MG63 (cell line): ENCODE data around the gene SGPL1. TPM values are rescaled to one million over a fixed set of nuclear protein-coding genes. Genes with fewer than 3 reads are reported as not detected.
A peak's percentile ranks its signal among the peaks of the same experiment; 100 is the strongest.

Experiments
- DNase-seq: peaks from one replicate; pipeline ENCODE4 v3.0.0-alpha.2; 2020
- H3K27me3 ChIP-seq: fragments of 250-450 bp; sonication (Bioruptor Pico); 2 replicates; pipeline ENCODE4 v1.5.1; 2020; ENCODE audit warnings: mild to moderate bottlenecking, moderate library complexity
- H3K36me3 ChIP-seq: fragments of 250-450 bp; sonication (Bioruptor Pico); 2 replicates; pipeline ENCODE4 v1.5.1; 2020; ENCODE audit warnings: mild to moderate bottlenecking, moderate library complexity
- H3K4me3 ChIP-seq: fragments of 250-450 bp; sonication (Bioruptor Pico); 2 replicates; pipeline ENCODE4 v1.5.1; 2020; ENCODE audit warnings: mild to moderate bottlenecking, moderate library complexity
- H3K9me3 ChIP-seq: fragments of 250-450 bp; sonication (Bioruptor Pico); 2 replicates; pipeline ENCODE4 v1.5.1; 2020; ENCODE audit warnings: mild to moderate bottlenecking, moderate library complexity
- total RNA-seq: library from RNA; depleted of rRNA; stranded (reverse); fragments of >200 nt; shearing (Covaris generic); gene quantifications from 2 replicates; pipeline ENCODE4 v1.2.3, GENCODE V29; 2014; ENCODE audit warnings: low replicate concordance

The SGPL1 gene
- total RNA-seq, 1 experiment from 2014 or later, result 19.3 TPM

DNA sequence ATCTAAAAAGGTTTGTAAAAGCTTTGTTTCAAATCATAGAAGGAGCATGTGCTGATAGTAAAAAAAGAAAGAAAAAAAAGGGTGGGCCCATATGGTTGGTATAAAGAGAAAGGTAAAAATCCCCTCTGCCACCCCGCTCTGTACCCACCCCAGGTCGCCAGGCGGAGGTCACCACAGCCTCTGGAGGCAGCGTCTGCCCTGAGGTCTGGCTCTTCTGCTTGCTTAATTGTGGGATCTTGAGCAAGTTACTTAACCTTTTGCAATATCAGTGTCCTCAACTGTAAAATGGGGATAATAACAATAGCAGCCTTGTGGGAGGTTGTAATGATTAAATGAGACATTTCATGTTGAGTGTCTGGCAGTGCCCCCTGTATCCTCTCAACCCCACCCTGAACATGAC lies 83.3 kb downstream of the SGPL1 start:
- Histone ChIP-seq H3K4me3 (no peak overlapping the region), H3K36me3 (no peaks in the 10 kb centered on the region), H3K9me3 (no peaks in the 10 kb centered on the region), H3K27me3 (no peaks in the 10 kb centered on the region)
- DNase-seq, result no peak

GRCh38 chr10:70901276-70901878 lies 85.6 kb downstream of the SGPL1 start:
- H3K36me3 ChIP-seq, result no peaks in the 10 kb centered on the region
- DNase-seq, result no peak
- no peaks in the 10 kb centered on the region for H3K27me3 ChIP-seq
- no peak overlapping the region for H3K4me3 ChIP-seq
- H3K9me3 ChIP-seq, result no peaks in the 10 kb centered on the region

DNA sequence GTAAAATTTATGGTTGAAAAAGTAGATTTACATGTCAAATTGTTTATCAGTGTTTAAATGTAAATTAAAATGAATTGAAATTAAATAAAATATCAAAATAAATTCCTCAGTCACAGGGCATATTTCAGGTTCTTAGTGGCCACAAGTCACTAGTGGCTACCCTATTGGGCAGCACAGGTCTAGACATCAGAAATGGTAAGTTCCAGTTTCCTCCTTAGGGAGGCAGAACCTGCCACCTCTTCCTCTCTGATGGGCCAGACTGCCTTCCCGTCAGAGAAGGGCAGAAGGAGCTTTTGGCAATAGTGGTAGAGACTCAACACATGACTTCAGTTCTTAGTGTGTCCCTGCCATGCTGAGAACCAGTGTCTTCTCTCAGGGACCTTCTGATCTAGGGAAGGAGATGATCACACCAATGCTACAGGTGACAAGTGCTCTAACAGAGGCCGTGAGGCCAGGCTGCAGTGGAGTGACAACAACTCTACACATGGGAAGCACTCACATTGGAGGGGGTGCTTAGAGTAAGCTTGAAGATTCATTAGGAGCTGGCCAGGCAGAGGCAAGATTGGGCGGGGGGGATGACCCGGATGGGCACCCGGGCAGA lies 87.0 kb downstream of the SGPL1 start:
- H3K27me3 ChIP-seq, result no peaks in the 10 kb centered on the region
- no peaks in the 10 kb centered on the region for H3K36me3 ChIP-seq
- no peak for DNase-seq
- H3K9me3 ChIP-seq, result no peaks in the 10 kb centered on the region
- H3K4me3 ChIP-seq, result no peak overlapping the region

- no peaks in the 10 kb centered on the region for H3K9me3 ChIP-seq
- DNase-seq, result peak; percentile 28
- H3K4me3 ChIP-seq, result no peak overlapping the region
- H3K27me3 ChIP-seq, result no peaks in the 10 kb centered on the region
- H3K36me3 ChIP-seq, result no peaks in the 10 kb centered on the region
Observed at GRCh38 chr10:70903262-70903921, 87.6 kb downstream of the SGPL1 start.

GRCh38 chr10:70905071-70906021 lies 89.6 kb downstream of the SGPL1 start:
- Histone ChIP-seq H3K36me3 (no peaks in the 10 kb centered on the region), H3K9me3 (no peaks in the 10 kb centered on the region), H3K4me3 (no peak overlapping the region), H3K27me3 (no peaks in the 10 kb centered on the region)
- no peak for DNase-seq

- no peak for DNase-seq
- no peaks in the 10 kb centered on the region for H3K27me3 ChIP-seq
- H3K4me3 ChIP-seq, result no peak overlapping the region
- H3K9me3 ChIP-seq, result no peaks in the 10 kb centered on the region
- no peaks in the 10 kb centered on the region for H3K36me3 ChIP-seq
Observed at GRCh38 chr10:70906031-70906783, 90.5 kb downstream of the SGPL1 start.

DNA sequence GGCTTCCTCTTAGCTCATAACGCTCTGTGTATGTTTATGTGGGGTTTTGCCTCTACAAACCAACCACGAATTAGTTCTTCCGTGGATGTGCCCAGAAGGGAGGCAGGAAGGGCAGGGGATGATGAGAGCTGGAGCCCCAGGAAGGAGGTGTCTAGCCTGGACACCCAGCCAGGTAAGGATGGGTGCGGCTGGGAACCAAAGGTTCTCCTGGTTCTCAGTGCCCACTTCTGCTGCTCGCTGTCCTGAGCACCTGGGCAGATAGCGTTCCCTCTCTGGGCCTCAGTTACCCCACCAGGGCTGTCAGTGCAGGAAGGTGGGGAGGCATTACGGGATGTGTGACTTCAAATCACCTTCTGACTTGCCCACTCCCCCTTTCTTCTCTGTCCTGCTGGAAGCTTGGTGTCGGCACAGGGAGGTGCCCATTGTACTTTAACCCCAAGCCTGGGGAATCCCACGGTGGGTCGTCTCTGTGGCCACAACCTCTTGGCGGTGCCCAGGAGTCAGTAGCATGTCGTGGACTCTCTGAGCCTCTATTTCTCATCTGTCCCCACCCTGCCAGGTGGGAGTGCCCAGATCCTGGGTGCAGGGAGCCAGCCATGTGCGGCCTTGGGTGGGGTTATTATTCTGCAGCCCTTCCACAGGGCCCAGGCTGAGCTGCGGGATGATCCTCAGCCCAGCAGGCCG lies 91.3 kb downstream of the SGPL1 start:
- Histone ChIP-seq H3K9me3 (no peaks in the 10 kb centered on the region), H3K36me3 (no peaks in the 10 kb centered on the region), H3K27me3 (no peaks in the 10 kb centered on the region), H3K4me3 (no peak overlapping the region)
- DNase-seq, result no peak

- Histone ChIP-seq H3K9me3 (no peaks in the 10 kb centered on the region), H3K4me3 (no peak overlapping the region), H3K27me3 (no peaks in the 10 kb centered on the region), H3K36me3 (no peaks in the 10 kb centered on the region)
- DNase-seq, result no peak
Observed at GRCh38 chr10:70907637-70908405, 92.1 kb downstream of the SGPL1 start.

DNA sequence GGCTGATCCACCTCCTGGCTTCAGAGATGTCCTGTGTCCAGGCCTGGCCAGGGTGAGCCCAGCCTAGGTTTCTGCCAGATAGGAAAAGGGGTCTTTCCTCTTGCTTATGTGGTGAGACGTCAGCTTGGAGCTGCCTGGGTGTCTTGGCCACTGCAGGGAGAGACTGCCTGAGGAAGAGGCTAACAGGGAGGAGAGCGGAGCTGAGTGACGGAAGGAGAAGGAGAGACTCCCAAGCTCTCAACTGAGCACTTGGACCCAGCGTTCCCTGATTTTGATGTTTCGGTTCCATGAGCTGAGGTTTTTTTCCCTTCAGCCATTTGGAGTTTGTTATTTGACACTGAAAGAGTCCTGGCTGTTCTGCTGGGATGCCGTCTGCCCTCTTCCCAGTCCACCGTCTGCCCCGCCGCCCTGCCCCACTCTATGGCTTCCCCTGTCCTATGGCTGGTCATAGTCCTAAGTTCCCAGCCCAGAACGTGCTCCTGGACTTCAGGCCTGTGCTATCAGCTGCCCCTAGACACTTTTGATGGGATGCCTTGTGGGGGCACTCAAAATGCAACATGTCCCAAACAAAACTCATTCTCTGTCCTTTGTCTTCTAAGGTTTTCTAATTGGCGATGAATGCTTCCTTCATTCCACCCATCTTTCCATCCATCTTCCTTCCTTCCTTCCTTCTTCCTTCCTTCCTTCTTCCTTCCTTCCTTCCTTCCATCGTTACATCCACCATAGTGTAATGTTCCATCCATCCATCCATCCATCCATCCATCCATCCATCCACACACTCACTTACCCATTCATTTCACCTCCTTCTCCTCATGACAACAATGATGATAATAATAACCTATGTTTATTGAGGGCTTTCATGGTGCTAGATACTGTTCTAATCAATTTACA lies 92.9 kb downstream of the SGPL1 start:
- Histone ChIP-seq H3K9me3 (no peaks in the 10 kb centered on the region), H3K4me3 (no peak overlapping the region), H3K27me3 (no peaks in the 10 kb centered on the region), H3K36me3 (no peaks in the 10 kb centered on the region)
- DNase-seq, result no peak

DNA sequence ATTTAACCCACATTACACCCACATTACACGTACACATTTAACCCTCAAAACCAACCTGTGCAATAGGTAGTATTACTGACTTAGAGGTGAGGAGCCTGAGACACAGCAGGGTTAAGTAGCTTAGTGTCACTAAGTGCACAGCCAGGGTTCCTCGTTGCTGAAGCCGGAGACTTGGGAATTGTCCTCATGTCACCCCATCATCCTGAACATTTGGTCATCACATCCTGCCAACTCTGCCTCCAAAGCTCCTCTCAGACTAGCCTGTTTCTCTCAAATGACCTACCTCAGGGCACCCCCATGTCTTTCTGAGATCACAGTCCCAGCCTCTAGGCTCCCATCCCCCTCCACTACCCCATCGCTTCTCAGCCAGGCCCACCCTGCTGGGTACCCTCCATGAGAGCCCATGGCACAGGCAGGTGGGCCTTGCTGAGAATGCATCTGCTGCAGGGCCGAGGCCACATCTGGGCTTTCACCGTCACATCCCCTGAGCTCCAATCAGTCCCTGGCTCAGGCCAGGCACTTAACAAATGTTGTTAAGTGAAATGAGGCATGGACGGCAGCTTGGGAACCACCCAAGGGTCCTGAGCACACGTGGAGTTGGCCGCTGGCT lies 93.7 kb downstream of the SGPL1 start:
- H3K9me3 ChIP-seq, result no peaks in the 10 kb centered on the region
- no peaks in the 10 kb centered on the region for H3K27me3 ChIP-seq
- DNase-seq, result no peak
- H3K4me3 ChIP-seq, result no peak overlapping the region
- no peaks in the 10 kb centered on the region for H3K36me3 ChIP-seq

GRCh38 chr10:70910486-70911341 lies 95.0 kb downstream of the SGPL1 start:
- Histone ChIP-seq H3K4me3 (no peak overlapping the region), H3K9me3 (no peaks in the 10 kb centered on the region), H3K36me3 (no peaks in the 10 kb centered on the region), H3K27me3 (no peaks in the 10 kb centered on the region)
- DNase-seq, result no peak

DNA sequence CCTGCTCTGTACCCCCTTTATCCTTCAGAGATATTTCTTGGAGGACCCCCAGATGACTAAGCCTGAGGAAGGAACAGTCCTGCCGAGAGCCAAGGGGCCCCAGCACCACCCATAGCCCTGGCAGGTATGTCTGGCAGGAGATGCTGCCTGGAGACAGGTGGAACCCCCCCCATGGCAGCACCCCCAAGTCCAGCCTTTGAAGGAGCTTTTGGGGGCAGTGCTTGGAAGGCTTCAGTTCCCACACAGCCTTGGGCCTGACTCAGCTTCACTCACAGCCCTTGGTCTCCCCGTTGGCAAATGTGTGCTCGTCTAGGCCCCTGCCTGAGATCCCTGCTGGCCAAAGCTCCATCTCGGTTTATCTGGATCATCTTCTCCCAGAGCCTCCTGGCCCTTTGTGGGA lies 95.6 kb downstream of the SGPL1 start:
- Histone ChIP-seq H3K4me3 (no peak overlapping the region), H3K27me3 (no peaks in the 10 kb centered on the region), H3K36me3 (no peaks in the 10 kb centered on the region), H3K9me3 (no peaks in the 10 kb centered on the region)
- no peak for DNase-seq

GRCh38 chr10:70912556-70912955 lies 96.8 kb downstream of the SGPL1 start:
- H3K4me3 ChIP-seq, result no peak overlapping the region
- no peak for DNase-seq
- H3K27me3 ChIP-seq, result no peaks in the 10 kb centered on the region
- no peaks in the 10 kb centered on the region for H3K9me3 ChIP-seq
- H3K36me3 ChIP-seq, result no peaks in the 10 kb centered on the region
